Prostate gland (tissue), 2 donors: ENCODE data around the gene CDH24. TPM values are rescaled to one million over a fixed set of nuclear protein-coding genes. Genes with fewer than 3 reads are reported as not detected.

Source experiments
- DNase-seq: peaks from one replicate; pipeline ENCODE4 v3.0.0-alpha.2; 2019; ENCODE audit warnings: low spot score
- H3K27ac ChIP-seq, 2 donors: fragments of 200-600 bp; sonication (generic); 2 replicates each; pipeline ENCODE4 v1.5.1; 2017 to 2019
- H3K27me3 ChIP-seq: fragments of 200-600 bp; sonication (generic); replicated peaks from 2 replicates; pipeline ENCODE4 v1.5.1; 2019; ENCODE audit not compliant: insufficient read depth
- H3K36me3 ChIP-seq, 2 donors: fragments of 200-600 bp; sonication (generic); 1 replicate in 1 of 2; 2 replicates in 1 of 2; pipeline versions ENCODE4 v1.5.1 to v1.8.1; 2017 to 2019
- H3K4me1 ChIP-seq: fragments of 200-600 bp; sonication (generic); replicated peaks from 2 replicates; pipeline ENCODE4 v1.5.1; 2019
- H3K4me3 ChIP-seq, 2 donors: fragments of 200-600 bp; sonication (generic); 2 replicates each; pipeline ENCODE4 v1.5.1; 2017 to 2019
- H3K9me3 ChIP-seq: fragments of 200-600 bp; sonication (generic); 2 replicates; pipeline ENCODE4 v1.5.1; 2017
- POLR2A ChIP-seq: fragments of 450-650 bp; IDR thresholded peaks from one replicate; pipeline ENCODE4 v1.6.1; 2016; ENCODE audit warnings: antibody characterized with exemption, mild to moderate bottlenecking
- POLR2AphosphoS5 ChIP-seq: sonication (generic); formaldehyde crosslinking; IDR thresholded peaks from one replicate; pipeline ENCODE4 v1.6.1; 2017; ENCODE audit warnings: antibody characterized with exemption
- WGBS: methylation state at CpG from one replicate; pipeline ENCODE4 v1.1.5; 2018; 5-methylcytosine and 5-hydroxymethylcytosine counted together
- intact Hi-C: fragments of 100-400 bp; cut with DNase I; formaldehyde crosslinking; loops from one replicate; pipeline ENCODE4 v1.14.2; 2022
- total RNA-seq, 2 donors: library from RNA; depleted of rRNA; stranded (reverse); fragments of >200 nt; gene quantifications; one replicate each; pipeline ENCODE4 v1.1.0, GENCODE V29; 2016
- TF ChIP-seq, protein P1 (sequence below), 4 experiments: fragments of 200-600 bp in 2 of 4; fragments of 450-650 bp in 2 of 4; sonication (generic) in 2 of 4; IDR thresholded peaks; 1 replicate in 3 of 4; 2 replicates in 1 of 4; pipeline ENCODE4 v1.5.1; 2016 to 2019; ENCODE audit warnings: antibody characterized with exemption in 4 of 4, mild to moderate bottlenecking in 2 of 4, moderate library complexity in 2 of 4

Gene CDH24
- total RNA-seq, 2 donors from 2014 or later = 4.0 to 7.2 TPM

DNA sequence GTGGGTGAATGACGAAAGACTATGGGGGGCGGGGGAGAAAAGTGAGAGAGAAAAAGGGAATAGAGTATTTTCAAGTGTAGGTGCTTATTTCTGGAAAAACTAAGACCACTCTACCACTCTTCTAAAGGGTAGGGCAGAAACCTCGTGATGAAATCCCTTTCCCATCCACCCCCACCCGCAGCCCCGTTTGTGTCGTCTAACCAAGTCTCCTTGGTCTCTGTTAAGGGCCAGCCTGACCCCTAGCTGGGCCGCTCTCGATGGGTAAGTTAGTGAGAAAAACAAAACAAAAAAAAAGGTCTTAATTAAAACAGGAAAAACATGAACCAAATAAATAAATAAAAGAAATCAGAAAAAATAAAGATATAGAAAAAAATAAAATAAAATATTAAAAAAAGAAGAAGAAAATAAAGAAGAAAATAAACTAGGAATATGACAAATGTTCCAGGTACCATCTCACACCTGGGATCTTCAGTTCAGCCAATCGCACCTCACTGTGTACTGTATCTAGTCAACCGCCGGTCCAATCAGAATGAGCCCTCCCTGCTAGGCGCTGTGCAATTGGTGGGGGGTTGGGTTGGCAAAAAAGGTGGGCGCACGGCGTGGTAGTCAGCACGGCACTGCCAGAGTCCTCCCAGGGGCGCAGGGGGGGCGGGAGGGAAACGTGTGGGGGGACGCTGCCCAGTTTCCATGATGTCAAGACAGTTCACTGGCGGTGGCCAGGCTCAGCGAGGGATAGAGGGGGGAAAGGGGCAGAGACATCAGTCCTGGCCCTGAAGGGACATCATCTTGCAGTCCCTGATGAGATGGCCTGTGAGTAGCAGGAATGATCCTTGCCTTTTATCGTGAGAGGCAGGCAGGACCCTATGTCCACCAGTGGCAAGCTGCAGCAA lies 9.8 kb upstream of the CDH24 start:
- DNase-seq = no peak
- no peak overlapping the region for H3K27ac ChIP-seq
- no peak overlapping the region for H3K4me3 ChIP-seq
- TF ChIP-seq POLR2A = no peak
- TF ChIP-seq, protein P1, sequence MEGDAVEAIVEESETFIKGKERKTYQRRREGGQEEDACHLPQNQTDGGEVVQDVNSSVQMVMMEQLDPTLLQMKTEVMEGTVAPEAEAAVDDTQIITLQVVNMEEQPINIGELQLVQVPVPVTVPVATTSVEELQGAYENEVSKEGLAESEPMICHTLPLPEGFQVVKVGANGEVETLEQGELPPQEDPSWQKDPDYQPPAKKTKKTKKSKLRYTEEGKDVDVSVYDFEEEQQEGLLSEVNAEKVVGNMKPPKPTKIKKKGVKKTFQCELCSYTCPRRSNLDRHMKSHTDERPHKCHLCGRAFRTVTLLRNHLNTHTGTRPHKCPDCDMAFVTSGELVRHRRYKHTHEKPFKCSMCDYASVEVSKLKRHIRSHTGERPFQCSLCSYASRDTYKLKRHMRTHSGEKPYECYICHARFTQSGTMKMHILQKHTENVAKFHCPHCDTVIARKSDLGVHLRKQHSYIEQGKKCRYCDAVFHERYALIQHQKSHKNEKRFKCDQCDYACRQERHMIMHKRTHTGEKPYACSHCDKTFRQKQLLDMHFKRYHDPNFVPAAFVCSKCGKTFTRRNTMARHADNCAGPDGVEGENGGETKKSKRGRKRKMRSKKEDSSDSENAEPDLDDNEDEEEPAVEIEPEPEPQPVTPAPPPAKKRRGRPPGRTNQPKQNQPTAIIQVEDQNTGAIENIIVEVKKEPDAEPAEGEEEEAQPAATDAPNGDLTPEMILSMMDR (IDR thresholded peaks at IDR 0.05) = no peak
- TF ChIP-seq POLR2AphosphoS5 = no peak
- no peaks in the 10 kb centered on the region for H3K9me3 ChIP-seq
- intact Hi-C loops = no loop called here
- peaks cover 20 to 30% of the 10 kb centered on the region in 2 donors for H3K36me3 ChIP-seq
- peaks cover 23% of the 10 kb centered on the region for H3K4me1 ChIP-seq
- WGBS = 87% methylated on average over 23 of the region's 23 CpGs
- no peaks in the 10 kb centered on the region for H3K27me3 ChIP-seq

DNA sequence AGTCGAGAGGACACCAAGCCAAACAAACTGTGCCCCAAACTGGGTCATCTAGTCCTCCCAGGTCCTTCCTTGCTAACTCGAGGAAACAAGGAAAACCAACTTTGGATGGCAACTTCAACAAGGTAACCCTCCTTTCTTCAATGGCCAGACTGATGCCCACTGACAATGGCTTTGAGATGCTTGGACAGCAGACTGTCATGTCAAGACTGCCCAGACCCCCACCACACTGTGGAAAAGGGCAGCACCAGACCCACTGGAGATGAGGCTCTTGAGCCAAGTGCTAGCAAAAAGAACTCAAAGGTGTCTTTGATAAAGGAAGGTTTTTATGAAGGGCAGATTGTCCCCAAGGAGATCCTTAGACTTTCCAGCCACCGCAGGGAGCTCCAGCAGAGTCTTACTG lies 9.0 kb upstream of the CDH24 start:
- TF ChIP-seq POLR2AphosphoS5 = no peak
- no peak for TF ChIP-seq POLR2A
- TF ChIP-seq, protein P1 (IDR thresholded peaks at IDR 0.05) = no peak
- peaks cover 20 to 30% of the 10 kb centered on the region in 2 donors for H3K36me3 ChIP-seq
- peaks cover 16% of the 10 kb centered on the region for H3K4me1 ChIP-seq
- H3K4me3 ChIP-seq = no peak overlapping the region
- H3K9me3 ChIP-seq = no peaks in the 10 kb centered on the region
- intact Hi-C loops = no loop called here
- H3K27ac ChIP-seq = no peak overlapping the region
- DNase-seq = no peak
- 88% methylated on average over 3 of the region's 3 CpGs for WGBS
- H3K27me3 ChIP-seq = no peaks in the 10 kb centered on the region

DNA sequence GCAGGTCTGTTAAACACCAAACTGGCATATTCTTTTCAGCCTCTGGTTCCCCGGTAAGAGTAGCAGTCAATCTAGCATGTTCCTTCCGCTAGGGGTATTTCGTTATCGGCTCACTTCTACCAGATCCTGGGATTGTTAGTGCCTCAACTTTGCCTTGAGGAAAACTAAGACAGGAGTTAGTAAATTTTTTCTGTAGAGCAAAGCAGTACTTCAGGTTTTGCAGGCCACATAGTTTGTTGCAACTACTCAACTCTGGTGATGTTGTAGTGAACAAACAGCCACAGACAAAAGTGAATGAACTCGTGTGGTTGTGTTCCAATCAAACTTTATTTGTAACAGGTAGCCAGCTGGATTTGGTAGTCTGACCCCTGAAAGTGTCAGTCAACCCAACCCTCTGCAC lies 6.3 kb upstream of the CDH24 start:
- TF ChIP-seq POLR2A (no peak), POLR2AphosphoS5 (no peak)
- TF ChIP-seq, protein P1 (IDR thresholded peaks at IDR 0.05) = no peak
- H3K4me1 ChIP-seq = peaks cover 8% of the 10 kb centered on the region
- 81% methylated on average over 5 of the region's 5 CpGs for WGBS
- H3K27ac ChIP-seq = no peak overlapping the region
- no peak overlapping the region for H3K4me3 ChIP-seq
- H3K9me3 ChIP-seq = no peaks in the 10 kb centered on the region
- H3K36me3 ChIP-seq = peaks cover 20 to 42% of the 10 kb centered on the region in 2 donors
- no peak for DNase-seq
- no peaks in the 10 kb centered on the region for H3K27me3 ChIP-seq
- intact Hi-C loops = no loop called here

DNA sequence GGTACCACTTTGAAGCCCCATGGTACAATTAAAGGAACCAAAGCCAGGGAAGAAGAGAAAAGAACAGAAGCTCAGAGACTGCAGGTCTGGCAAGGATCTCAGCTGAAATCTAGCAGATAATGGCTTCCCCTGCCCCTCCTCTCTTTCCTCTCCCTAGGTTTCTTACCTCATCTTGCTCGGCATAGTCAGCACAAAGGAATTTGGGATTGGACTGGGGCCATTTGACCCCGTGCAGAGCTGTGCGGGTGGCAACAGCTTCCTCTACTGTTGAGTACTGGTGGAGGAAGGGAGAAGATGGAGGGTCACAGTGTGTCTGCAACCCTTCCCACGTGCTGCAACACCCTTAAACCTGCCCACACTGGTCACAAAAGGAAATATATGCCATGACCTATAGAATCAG lies 4.7 kb upstream of the CDH24 start:
- no peaks in the 10 kb centered on the region for H3K4me1 ChIP-seq
- no peaks in the 10 kb centered on the region for H3K27me3 ChIP-seq
- TF ChIP-seq, protein P1 (IDR thresholded peaks at IDR 0.05) = no peak
- no peak for TF ChIP-seq POLR2A
- TF ChIP-seq POLR2AphosphoS5 = peak; percentile 78
- intact Hi-C loops = no loop called here
- WGBS = 15% methylated on average over 4 of the region's 4 CpGs
- peak; percentile 58 for DNase-seq
- peaks cover 14 to 33% of the 10 kb centered on the region in 2 donors for H3K36me3 ChIP-seq
- H3K9me3 ChIP-seq = no peaks in the 10 kb centered on the region
- H3K27ac ChIP-seq = no peak overlapping the region
- no peak overlapping the region for H3K4me3 ChIP-seq
